H1 (cell line): ENCODE measurements around the gene NOSIP. TPM values are rescaled to one million over a fixed set of nuclear protein-coding genes. Genes with fewer than 3 reads are reported as not detected.

ENCODE experiments used
- CTCF ChIA-PET: fragments of 300-600 bp; sonication (Branson Sonifier 250); formaldehyde crosslinking; loops from one replicate; lab custom pipeline; 2021; ENCODE audit not compliant: partially characterized antibody; lab: Charles Lee
- POLR2A ChIA-PET: fragments of 300-600 bp; sonication (Branson Sonifier 250); formaldehyde crosslinking; loops from one replicate; lab custom pipeline; 2021; ENCODE audit warnings: inconsistent platforms; ENCODE audit not compliant: partially characterized antibody; lab: Charles Lee
- DNase-seq, 2 experiments: peaks; one replicate each; pipeline versions ENCODE4 v3.0.0 to v3.0.0-alpha.2; 2010 to 2022; ENCODE audit warnings: low spot score in 2 of 2, low read depth in 1 of 2, mixed read lengths in 1 of 2
- FAIRE-seq: peaks from 2 replicates; lab custom pipeline; 2011; peaks lifted over from hg19 to GRCh38; lab: Jason Lieb, UNC
- H2AFZ ChIP-seq: 2 replicates; pipeline ENCODE4 v1.8.1; 2012; ENCODE audit warnings: low read length, inconsistent platforms
- H2AK5ac ChIP-seq: 2 replicates; pipeline ENCODE4 v1.6.1; 2013; ENCODE audit warnings: low read depth, low read length
- H2BK120ac ChIP-seq: replicated peaks from 2 replicates; pipeline ENCODE3; 2013; ENCODE audit warnings: low read depth, low read length, inconsistent platforms
- H2BK12ac ChIP-seq: 2 replicates; pipeline ENCODE4 v1.6.1; 2013; ENCODE audit warnings: low read depth, low read length
- H2BK15ac ChIP-seq: 2 replicates; pipeline ENCODE4 v1.6.1; 2013; ENCODE audit warnings: low read length
- H2BK20ac ChIP-seq: 2 replicates; pipeline ENCODE4 v1.6.1; 2013; ENCODE audit warnings: low read length
- H2BK5ac ChIP-seq: 2 replicates; pipeline ENCODE4 v1.6.1; 2013; ENCODE audit warnings: low read depth, low read length
- H3K14ac ChIP-seq: 2 replicates; pipeline ENCODE4 v1.6.1; 2013; ENCODE audit warnings: inconsistent platforms; ENCODE audit not compliant: insufficient read length
- H3K18ac ChIP-seq: 2 replicates; pipeline ENCODE4 v1.6.1; 2013; ENCODE audit warnings: low read length; ENCODE audit errors: extremely low read depth
- H3K23ac ChIP-seq: 2 replicates; pipeline ENCODE4 v1.6.1; 2013; ENCODE audit warnings: inconsistent platforms; ENCODE audit not compliant: insufficient read length
- H3K23me2 ChIP-seq: 2 replicates; pipeline ENCODE4 v1.6.1; 2013; ENCODE audit warnings: low read depth, low read length
- H3K27ac ChIP-seq: 2 replicates; pipeline ENCODE4 v1.6.1; 2011; ENCODE audit warnings: low read depth, low read length, inconsistent platforms
- H3K27me3 ChIP-seq, 4 experiments: replicated peaks in 1 of 4; 1 replicate in 1 of 4; 2 replicates in 3 of 4; pipeline versions ENCODE4 v1.6.1 to v1.8.1; 2011 to 2013; ENCODE audit warnings: low read length in 3 of 4, mild to moderate bottlenecking in 3 of 4, inconsistent platforms in 2 of 4, mixed read lengths in 2 of 4, moderate library complexity in 1 of 4; ENCODE audit not compliant: control insufficient read depth in 3 of 4, insufficient read depth in 3 of 4; ENCODE audit errors: extremely low read depth in 1 of 4
- H3K36me3 ChIP-seq, 4 experiments: 2 replicates each; pipeline versions ENCODE4 v1.6.1 to v1.8.1; 2011 to 2013; ENCODE audit warnings: mild to moderate bottlenecking in 4 of 4, low read length in 3 of 4, moderate library complexity in 2 of 4, control low read depth in 1 of 4, inconsistent platforms in 1 of 4; ENCODE audit not compliant: insufficient read depth in 4 of 4, control insufficient read depth in 2 of 4
- H3K4ac ChIP-seq: replicated peaks from 2 replicates; pipeline ENCODE3; 2013; ENCODE audit warnings: low read length, low read depth, mixed read lengths, inconsistent platforms; ENCODE audit not compliant: insufficient read length
- H3K4me1 ChIP-seq, 4 experiments: replicated peaks in 1 of 4; 1 replicate in 1 of 4; 2 replicates in 3 of 4; pipeline versions ENCODE4 v1.6.1 to v1.8.1; 2011 to 2013; ENCODE audit warnings: low read length in 3 of 4, inconsistent platforms in 2 of 4, mixed read lengths in 1 of 4; ENCODE audit not compliant: insufficient read depth in 4 of 4, control insufficient read depth in 3 of 4
- H3K4me2 ChIP-seq, 2 experiments: 2 replicates each; pipeline versions ENCODE4 v1.6.1 to v1.8.1; 2011 to 2013; ENCODE audit warnings: low read depth in 2 of 2, low read length in 2 of 2, control low read depth in 1 of 2, inconsistent platforms in 1 of 2, mild to moderate bottlenecking in 1 of 2; ENCODE audit not compliant: insufficient read depth in 1 of 2
- H3K4me3 ChIP-seq, 4 experiments: fragments of 200-600, 300-600 bp in 1 of 4; sonication (generic), shearing (Covaris generic), sonication (Bioruptor Twin) in 1 of 4; 2 replicates each; pipeline versions ENCODE4 v1.5.1 to v1.8.1; 2011 to 2016; ENCODE audit warnings: low read length in 4 of 4, low read depth in 3 of 4, control low read depth in 2 of 4, inconsistent platforms in 2 of 4, mild to moderate bottlenecking in 2 of 4, mixed read lengths in 1 of 4, moderate library complexity in 1 of 4; ENCODE audit not compliant: insufficient read depth in 2 of 4; ENCODE audit errors: extremely low read depth in 1 of 4
- H3K56ac ChIP-seq: replicated peaks from 2 replicates; pipeline ENCODE3; 2013; ENCODE audit warnings: low read depth, mild to moderate bottlenecking, mixed read lengths, low read length, inconsistent platforms; ENCODE audit not compliant: insufficient read length
- H3K79me1 ChIP-seq: 2 replicates; pipeline ENCODE4 v1.6.1; 2013; ENCODE audit warnings: low read depth, low read length, control low read depth
- H3K79me2 ChIP-seq, 2 experiments: 2 replicates each; pipeline versions ENCODE4 v1.6.1 to v1.8.1; 2012 to 2013; ENCODE audit warnings: low read length in 2 of 2, mild to moderate bottlenecking in 2 of 2, inconsistent platforms in 1 of 2; ENCODE audit not compliant: insufficient read depth in 2 of 2, control insufficient read depth in 1 of 2
- H3K9ac ChIP-seq, 4 experiments: replicated peaks in 1 of 4; 1 replicate in 1 of 4; 2 replicates in 3 of 4; pipeline versions ENCODE4 v1.6.1 to v1.8.1; 2011 to 2013; ENCODE audit warnings: low read depth in 3 of 4, low read length in 3 of 4, control low read depth in 2 of 4, mild to moderate bottlenecking in 2 of 4, moderate library complexity in 2 of 4, inconsistent platforms in 1 of 4; ENCODE audit errors: extremely low read depth in 1 of 4
- H3K9me3 ChIP-seq, 2 experiments: 2 replicates each; pipeline versions ENCODE4 v1.6.1 to v1.8.1; 2012 to 2013; ENCODE audit warnings: mild to moderate bottlenecking in 2 of 2, moderate library complexity in 2 of 2, control low read depth in 1 of 2, inconsistent platforms in 1 of 2, low read depth in 1 of 2, low read length in 1 of 2, mixed read lengths in 1 of 2; ENCODE audit not compliant: insufficient read depth in 2 of 2
- H4K20me1 ChIP-seq, 2 experiments: replicated peaks in 1 of 2; 2 replicates each; pipeline versions ENCODE3 to v1.8.1; 2011 to 2013; ENCODE audit warnings: inconsistent platforms in 2 of 2, low read length in 2 of 2, mild to moderate bottlenecking in 1 of 2; ENCODE audit not compliant: insufficient read depth in 2 of 2, control insufficient read depth in 1 of 2
- H4K5ac ChIP-seq: 2 replicates; pipeline ENCODE4 v1.6.1; 2013; ENCODE audit warnings: low read length, low read depth, mixed read lengths, inconsistent platforms; ENCODE audit not compliant: insufficient read length
- H4K8ac ChIP-seq: 2 replicates; pipeline ENCODE4 v1.8.0; 2013; ENCODE audit warnings: mild to moderate bottlenecking, moderate library complexity, low read length, inconsistent platforms; ENCODE audit not compliant: insufficient read depth; ENCODE audit errors: extremely low read depth
- H4K91ac ChIP-seq: replicated peaks from 2 replicates; pipeline ENCODE3; 2013; ENCODE audit warnings: low read length, mixed read lengths, inconsistent platforms; ENCODE audit not compliant: insufficient read length
- ATF3 ChIP-seq: IDR thresholded peaks from 2 replicates; pipeline ENCODE4 v1.6.1; 2011; ENCODE audit warnings: low read depth, mild to moderate bottlenecking, low read length; ENCODE audit not compliant: insufficient read depth
- CHD1 ChIP-seq: IDR thresholded peaks from 2 replicates; pipeline ENCODE4 v1.6.1; 2012; ENCODE audit warnings: low read depth, low read length, improper control_type of control experiment
- KDM5A ChIP-seq: fragments of 200-600 bp; IDR thresholded peaks from 2 replicates; pipeline ENCODE4 v1.7.1; 2012; ENCODE audit warnings: mild to moderate bottlenecking, low read length, inconsistent platforms, mixed read lengths
- NANOG ChIP-seq: IDR thresholded peaks from 2 replicates; pipeline ENCODE4 v1.6.1; 2011; ENCODE audit warnings: low read length, low read depth, mild to moderate bottlenecking, inconsistent platforms; ENCODE audit not compliant: insufficient read depth, poor library complexity, severe bottlenecking
- RBBP5 ChIP-seq: IDR thresholded peaks from 2 replicates; pipeline ENCODE4 v1.7.1; 2012; ENCODE audit warnings: low read depth, mild to moderate bottlenecking, inconsistent platforms, low read length, moderate library complexity, borderline replicate concordance
- SAP30 ChIP-seq: fragments of 300-600 bp; sonication (generic); IDR thresholded peaks from 2 replicates; pipeline ENCODE4 v1.7.1; 2012; ENCODE audit warnings: low read length, moderate library complexity, mild to moderate bottlenecking, inconsistent platforms; ENCODE audit not compliant: insufficient read depth, insufficient replicate concordance
- SIRT6 ChIP-seq: IDR thresholded peaks from one replicate; pipeline ENCODE4 v1.7.1; 2012; ENCODE audit warnings: low read length, inconsistent platforms
- SIX5 ChIP-seq: IDR thresholded peaks from 2 replicates; pipeline ENCODE4 v1.6.1; 2011; ENCODE audit warnings: mild to moderate bottlenecking, low read depth, low read length
- TBP ChIP-seq: IDR thresholded peaks from 2 replicates; pipeline ENCODE4 v1.6.1; 2011; ENCODE audit warnings: low read depth, low read length, improper control_type of control experiment
- TCF12 ChIP-seq: IDR thresholded peaks from 2 replicates; pipeline ENCODE4 v1.6.1; 2011; ENCODE audit warnings: low read depth, mild to moderate bottlenecking, low read length
- WGBS, 2 experiments: shearing (Covaris generic) in 1 of 2; methylation state at CpG; one replicate each; pipeline versions ENCODE4 v1.1.6 to v1.1.7; 2013 to 2015; ENCODE audit warnings: low lambda C conversion rate in 2 of 2, mixed read lengths in 2 of 2, inconsistent platforms in 1 of 2, low coverage in 1 of 2, missing lambda C conversion rate in 1 of 2; ENCODE audit not compliant: insufficient replicate concordance in 2 of 2, insufficient coverage in 1 of 2, insufficient read length in 1 of 2; ENCODE audit errors: extremely low coverage in 1 of 2, missing lambda C conversion rate in 1 of 2; 5-methylcytosine and 5-hydroxymethylcytosine counted together
- polyA plus RNA-seq, 7 experiments: library from polyadenylated mRNA; depleted of rRNA in 3 of 7; stranded (reverse) in 5 of 7; unstranded in 2 of 7; fragments of >200 nt in 5 of 7; fragments of 200-250 nt in 2 of 7; gene quantifications; 1 replicate in 5 of 7; 2 replicates in 1 of 7; 4 replicates in 1 of 7; pipeline versions ENCODE4 v1.2.1 to v1.2.3, GENCODE V29; 2011 to 2013; ENCODE audit warnings: missing spikeins in 2 of 7, mixed read lengths in 2 of 7
- total RNA-seq: library from RNA; stranded (reverse); fragmentation: NEBNext Ultra II Directional; extraction: Animal tissue kit (Norgen Biotek cat#: 25700); gene quantifications from 2 replicates; pipeline ENCODE4 v1.2.1, GENCODE V29; 2021

The NOSIP gene
- total and polyA plus RNA-seq, 2 of the 8 experiments (the other 6 are each of a cell fraction or from before 2014, with no cell fraction given) = 85.1 to 192 TPM

- Histone ChIP-seq H4K8ac (no peak overlapping the region; the same call in 1 of the 2 replicates), H2BK12ac (peak overlapping the region; percentile 17; the same call in 1 of the 2 replicates), H2BK5ac (no peak overlapping the region), H3K36me3 (no peaks in the 10 kb centered on the region), H3K4me3 (no peak overlapping the region), H3K79me1 (peaks cover 2% of the 10 kb centered on the region; the same call in 1 of the 2 replicates), H4K5ac (no peak overlapping the region), H3K27ac (no peak overlapping the region), H3K79me2 (peaks cover 5 to 17% of the 10 kb centered on the region in 2 experiments), H3K27me3 (no peaks in the 10 kb centered on the region), H3K9me3 (no peaks in the 10 kb centered on the region), H3K4me1 (peaks cover 3 to 19% (median 8%) of the 10 kb centered on the region in 4 experiments), H3K14ac (no peak overlapping the region), H3K18ac (no peak overlapping the region), H4K91ac (no peak overlapping the region), H2BK20ac (no peak overlapping the region), H4K20me1 (no peaks in the 10 kb centered on the region), H3K23me2 (peaks cover 4% of the 10 kb centered on the region), H2AFZ (no peak overlapping the region), H3K9ac (no peak overlapping the region; a peak in 1 of 7 replicates), H2AK5ac (no peak overlapping the region), H3K23ac (no peak overlapping the region), H3K56ac (no peak overlapping the region), H3K4me2 (no peak overlapping the region), H2BK15ac (no peak overlapping the region), H3K4ac (no peak overlapping the region), H2BK120ac (no peak overlapping the region)
- TF ChIP-seq SIX5 (no peak), NANOG (no peak), RBBP5 (no peak), ATF3 (no peak), SIRT6 (no peak), CHD1 (no peak), KDM5A (no peak), SAP30 (no peak), TCF12 (no peak), TBP (no peak)
- FAIRE-seq (no peak), DNase-seq (no peak)
- WGBS, 2 experiments = 84% methylated on average over 2 of the region's 2 CpGs; no CpG with 5 or more reads in 1 of the 2 experiments
- ChIA-PET POLR2A (interaction anchor here (0.7 to 37.8 kb wide), 5 partner anchors 13 to 129 kb away, joined by 3 to 840 read pairs (median 4); partner anchors contain the start of genes RRAS and SCAF1), CTCF (interaction anchor here (1.7 to 6.4 kb wide), 2 partner anchors 13 to 98 kb away, joined by 3 to 55 read pairs; no protein-coding TSS in a partner anchor)
These were observed 2.9 kb upstream of the NOSIP start for GRCh38 chr19:49583239-49583638.
